ENCODE results near the gene USP21.
A peak's percentile ranks its signal among the peaks of the same experiment; 100 is the strongest.

Gene USP21

GRCh38 chr1:161137881-161138280, 21.4 kb upstream of the USP21 start:
- no peak for DNase-seq (ENCODE audit: low read depth in 2 of 2)

- no peak for DNase-seq (ENCODE audit: low read depth in 2 of 2)
Measured at GRCh38 chr1:161138431-161138830, 20.9 kb upstream of the USP21 start.

DNA sequence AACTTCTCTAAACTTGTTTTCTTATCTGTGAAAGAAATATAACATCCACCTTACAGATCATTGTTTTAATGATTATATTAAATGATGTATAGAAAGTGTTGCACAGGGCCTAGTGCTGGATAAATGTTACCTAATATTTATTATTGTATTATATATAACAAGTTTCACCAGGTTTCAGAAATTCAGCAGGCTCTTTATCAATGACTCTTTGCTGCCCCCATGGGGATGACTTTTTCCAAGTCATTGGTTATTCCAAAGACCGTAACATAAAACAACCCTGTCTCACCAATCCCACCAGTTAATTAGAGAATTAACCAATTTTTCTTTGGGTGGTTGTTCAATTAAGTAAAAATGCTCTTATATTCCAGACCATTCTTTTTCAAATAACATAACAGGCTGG, 19.5 kb upstream of the USP21 start:
- no peak for DNase-seq (ENCODE audit: low read depth in 2 of 2)

GRCh38 chr1:161140755-161141400, 18.4 kb upstream of the USP21 start:
- no peak for DNase-seq (ENCODE audit: low read depth in 2 of 2)

DNA sequence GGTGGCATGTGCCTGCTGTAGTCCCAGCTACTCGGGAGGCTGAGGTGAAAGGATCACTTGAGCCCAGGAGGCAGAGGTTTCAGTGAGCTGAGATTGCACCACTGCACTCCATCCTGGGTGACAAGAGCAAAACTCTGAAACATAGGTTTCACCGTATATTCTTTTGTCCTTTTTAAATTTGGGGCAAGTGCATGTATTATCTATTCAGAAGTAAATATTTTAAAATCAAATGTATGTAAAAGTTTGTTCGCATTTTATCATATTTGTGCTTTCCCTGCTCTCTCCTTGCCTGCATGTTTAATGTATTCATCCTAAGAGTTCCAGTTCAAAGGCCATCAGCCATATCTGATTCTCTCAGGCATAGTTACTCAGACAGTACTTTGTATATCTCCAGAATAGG, 13.5 kb upstream of the USP21 start:
- no peak for DNase-seq (ENCODE audit: low read depth in 2 of 2)

DNA sequence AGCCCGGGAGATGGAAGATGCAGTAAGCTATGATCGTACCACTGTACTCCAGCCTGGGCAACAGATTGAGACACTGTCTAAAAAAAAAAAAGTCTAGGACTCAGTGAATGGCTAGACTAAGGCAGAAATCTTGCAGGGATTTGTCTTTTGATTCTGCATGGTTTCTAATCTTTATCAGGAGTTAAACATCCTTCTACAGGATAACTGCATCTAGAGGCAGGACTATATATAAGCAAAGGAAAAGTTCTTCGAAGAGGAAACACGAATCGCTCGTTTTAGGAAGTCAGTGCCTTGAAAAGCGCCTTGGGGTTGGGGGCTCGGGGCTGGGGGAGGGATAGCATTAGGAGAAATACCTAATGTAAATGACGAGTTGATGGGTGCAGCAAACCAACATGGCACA, 6.1 kb upstream of the USP21 start:
- DNase-seq (ENCODE audit: low read depth in 2 of 2), result no peak

GRCh38 chr1:161153682-161154337, 5.5 kb upstream of the USP21 start, which contains the start of gene UFC1:
TSS of gene UFC1 (plus strand) at chr1:161153978. CDS start at chr1:161153998, 20 bp downstream.
- peak in 1 of 2 donors; percentile 58 for DNase-seq (ENCODE audit: low read depth in 2 of 2)

- no peak for DNase-seq (ENCODE audit: low read depth in 2 of 2)
Measured at GRCh38 chr1:161157867-161158266, 1.4 kb upstream of the USP21 start.

DNA sequence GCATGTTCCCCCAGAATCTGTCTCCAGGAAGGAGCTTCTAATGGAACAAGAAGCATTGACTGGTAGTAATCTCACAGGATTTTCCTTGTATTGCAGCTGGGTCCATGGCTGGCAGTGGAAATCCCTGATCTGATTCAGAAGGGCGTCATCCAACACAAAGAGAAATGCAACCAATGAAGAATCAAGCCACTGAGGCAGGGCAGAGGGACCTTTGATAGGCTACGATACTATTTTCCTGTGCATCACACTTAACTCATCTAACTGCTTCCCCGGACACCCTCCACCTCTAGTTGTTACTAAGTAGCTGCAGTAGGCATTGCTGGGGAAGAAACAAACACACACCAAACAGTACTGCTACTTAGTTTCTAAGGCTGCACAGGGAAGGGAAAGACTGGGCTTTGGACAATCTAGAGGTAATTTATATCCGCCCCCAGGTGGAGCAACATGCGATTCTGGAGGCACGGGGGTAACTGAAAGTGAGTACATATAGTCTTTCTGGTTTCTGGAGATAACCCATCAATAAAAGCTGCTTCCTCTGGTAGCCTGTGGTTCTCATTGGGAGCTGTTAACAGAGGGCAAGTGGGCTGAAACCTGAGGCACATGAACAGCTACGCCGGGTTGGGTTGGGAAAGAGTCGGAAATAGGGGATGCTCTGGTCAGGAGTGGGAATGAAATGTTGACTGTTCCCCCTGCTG, 837 bp upstream of the USP21 start:
- no peak for DNase-seq (ENCODE audit: low read depth in 2 of 2)

- no peak for DNase-seq (ENCODE audit: low read depth in 2 of 2)
Measured at GRCh38 chr1:161159913-161160243, 578 bp downstream of the USP21 start.

DNA sequence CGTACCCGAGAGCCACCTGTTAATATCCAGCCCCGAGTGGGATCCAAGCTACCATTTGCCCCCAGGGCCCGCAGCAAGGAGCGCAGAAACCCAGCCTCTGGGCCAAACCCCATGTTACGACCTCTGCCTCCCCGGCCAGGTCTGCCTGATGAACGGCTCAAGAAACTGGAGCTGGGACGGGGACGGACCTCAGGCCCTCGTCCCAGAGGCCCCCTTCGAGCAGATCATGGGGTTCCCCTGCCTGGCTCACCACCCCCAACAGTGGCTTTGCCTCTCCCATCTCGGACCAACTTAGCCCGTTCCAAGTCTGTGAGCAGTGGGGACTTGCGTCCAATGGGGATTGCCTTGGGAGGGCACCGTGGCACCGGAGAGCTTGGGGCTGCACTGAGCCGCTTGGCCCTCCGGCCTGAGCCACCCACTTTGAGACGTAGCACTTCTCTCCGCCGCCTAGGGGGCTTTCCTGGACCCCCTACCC, 1.4 kb downstream of the USP21 start:
- no peak for DNase-seq (ENCODE audit: low read depth in 2 of 2)

DNA sequence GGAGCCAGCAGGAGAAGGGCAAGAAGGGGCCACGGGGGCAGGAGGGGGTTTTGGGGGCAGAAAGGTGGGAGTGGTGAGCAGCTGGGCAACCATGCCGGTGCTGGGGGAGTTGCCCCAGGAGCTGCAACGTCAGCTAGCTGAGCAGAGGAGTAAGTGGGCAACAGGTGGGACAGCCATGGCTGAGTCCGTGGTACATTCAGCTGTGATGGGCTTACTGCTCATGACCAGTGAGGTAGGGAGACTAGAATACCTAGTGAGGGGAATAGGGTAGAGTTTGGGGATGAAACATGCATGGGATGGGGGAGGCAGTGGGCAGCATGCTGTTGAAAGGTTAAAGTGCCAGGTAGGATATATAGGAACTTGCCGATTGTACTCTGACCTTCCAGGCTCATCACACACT, 2.4 kb downstream of the USP21 start:
- DNase-seq (ENCODE audit: low read depth in 2 of 2), result no peak

DNA sequence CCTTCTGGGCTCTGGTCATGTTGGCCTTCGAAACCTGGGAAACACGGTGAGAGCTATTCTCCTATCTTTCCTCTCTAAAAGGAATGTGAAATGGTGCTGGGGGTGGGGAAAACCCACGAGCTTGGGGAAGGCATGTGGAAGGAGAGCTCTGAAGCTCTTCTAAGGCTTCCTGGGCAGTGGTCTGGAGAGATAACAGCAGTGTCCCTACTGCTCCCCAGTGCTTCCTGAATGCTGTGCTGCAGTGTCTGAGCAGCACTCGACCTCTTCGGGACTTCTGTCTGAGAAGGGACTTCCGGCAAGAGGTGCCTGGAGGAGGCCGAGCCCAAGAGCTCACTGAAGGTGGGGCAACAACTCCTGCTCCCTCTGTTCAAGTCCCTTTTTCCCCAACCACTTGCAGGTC, 2.8 kb downstream of the USP21 start:
- no peak for DNase-seq (ENCODE audit: low read depth in 2 of 2)

GRCh38 chr1:161162806-161163205, 3.5 kb downstream of the USP21 start:
- DNase-seq (ENCODE audit: low read depth in 2 of 2), result no peak

- no peak for DNase-seq (ENCODE audit: low read depth in 2 of 2)
Measured at GRCh38 chr1:161163793-161164192, 4.5 kb downstream of the USP21 start.

DNA sequence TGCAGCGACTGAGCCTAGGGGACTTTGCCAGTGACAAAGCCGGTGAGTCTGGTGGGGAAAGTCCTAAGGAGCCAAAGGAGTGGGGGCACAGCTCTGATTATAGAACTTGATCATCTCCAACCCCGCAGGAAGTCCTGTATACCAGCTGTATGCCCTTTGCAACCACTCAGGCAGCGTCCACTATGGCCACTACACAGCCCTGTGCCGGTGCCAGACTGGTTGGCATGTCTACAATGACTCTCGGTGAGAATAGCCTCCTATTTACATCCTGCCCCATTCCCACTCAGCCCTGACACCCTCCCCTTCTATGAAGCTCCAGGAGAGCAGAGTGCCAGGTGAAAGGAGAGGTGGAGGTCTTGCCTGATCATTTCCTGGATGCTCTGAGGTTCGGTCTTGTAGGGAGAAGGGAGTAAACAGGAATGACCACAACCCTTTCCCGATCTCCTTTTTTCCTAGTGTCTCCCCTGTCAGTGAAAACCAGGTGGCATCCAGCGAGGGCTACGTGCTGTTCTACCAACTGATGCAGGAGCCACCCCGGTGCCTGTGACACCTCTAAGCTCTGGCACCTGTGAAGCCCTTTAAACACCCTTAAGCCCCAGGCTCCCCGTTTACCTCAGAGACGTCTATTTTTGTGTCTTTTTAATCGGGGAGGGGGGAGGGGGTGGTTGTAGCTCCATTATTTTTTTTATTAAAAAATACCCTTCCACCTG, 5.8 kb downstream of the USP21 start:
- no peak for DNase-seq (ENCODE audit: low read depth in 2 of 2)

DNA sequence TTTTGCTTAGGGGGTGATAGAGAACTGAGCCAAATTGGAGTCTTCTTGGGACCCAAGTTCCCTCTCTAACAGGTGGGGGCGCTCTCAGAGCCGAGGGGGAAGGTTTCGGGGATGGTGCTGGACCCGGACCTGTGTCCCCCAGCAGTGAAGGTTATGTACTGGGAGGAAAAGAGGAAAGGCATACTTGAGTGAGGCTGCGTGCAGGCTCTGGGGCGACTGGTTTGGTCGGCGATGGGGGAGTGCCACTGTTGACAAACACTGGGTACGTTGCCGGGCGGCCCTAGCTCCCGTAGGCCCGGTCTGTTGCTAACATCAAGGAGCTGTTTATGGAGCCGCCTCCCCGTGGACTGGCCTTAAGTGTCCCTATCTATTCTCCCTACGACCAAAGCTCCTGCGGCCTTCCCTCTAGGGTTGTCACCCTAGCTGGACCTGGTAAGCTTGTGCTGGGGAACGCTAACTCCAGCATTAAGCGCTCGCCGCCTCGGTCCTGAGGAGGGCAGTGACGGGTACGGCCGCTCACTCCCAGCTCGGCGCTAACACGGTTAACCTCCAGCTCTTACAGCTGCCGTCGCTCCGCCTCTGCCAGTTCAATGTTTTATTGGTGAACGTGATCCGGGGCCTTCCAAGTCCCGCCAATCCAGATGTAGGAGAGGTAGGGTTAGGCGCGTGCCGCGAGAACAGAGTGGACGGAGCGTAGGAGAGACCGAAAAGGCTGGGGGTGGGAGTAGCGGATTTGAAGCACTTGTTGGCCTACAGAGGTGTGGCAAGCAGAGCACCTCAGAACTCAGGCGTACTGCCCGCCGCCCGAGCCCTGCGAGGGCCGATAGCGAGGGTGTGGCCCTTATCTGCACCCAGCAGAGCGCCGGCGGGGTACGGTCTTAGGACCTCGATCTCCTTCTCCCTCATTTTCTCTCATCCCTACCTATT, 6.7 kb downstream of the USP21 start, which contains the start of gene PPOX:
PPOX (plus strand) TSS at position 685 of the 927 bp plus-strand sequence. CDS start 422 bp downstream, outside the sequence.
- DNase-seq (ENCODE audit: low read depth in 2 of 2), result peak; percentile 80 to 81

DNA sequence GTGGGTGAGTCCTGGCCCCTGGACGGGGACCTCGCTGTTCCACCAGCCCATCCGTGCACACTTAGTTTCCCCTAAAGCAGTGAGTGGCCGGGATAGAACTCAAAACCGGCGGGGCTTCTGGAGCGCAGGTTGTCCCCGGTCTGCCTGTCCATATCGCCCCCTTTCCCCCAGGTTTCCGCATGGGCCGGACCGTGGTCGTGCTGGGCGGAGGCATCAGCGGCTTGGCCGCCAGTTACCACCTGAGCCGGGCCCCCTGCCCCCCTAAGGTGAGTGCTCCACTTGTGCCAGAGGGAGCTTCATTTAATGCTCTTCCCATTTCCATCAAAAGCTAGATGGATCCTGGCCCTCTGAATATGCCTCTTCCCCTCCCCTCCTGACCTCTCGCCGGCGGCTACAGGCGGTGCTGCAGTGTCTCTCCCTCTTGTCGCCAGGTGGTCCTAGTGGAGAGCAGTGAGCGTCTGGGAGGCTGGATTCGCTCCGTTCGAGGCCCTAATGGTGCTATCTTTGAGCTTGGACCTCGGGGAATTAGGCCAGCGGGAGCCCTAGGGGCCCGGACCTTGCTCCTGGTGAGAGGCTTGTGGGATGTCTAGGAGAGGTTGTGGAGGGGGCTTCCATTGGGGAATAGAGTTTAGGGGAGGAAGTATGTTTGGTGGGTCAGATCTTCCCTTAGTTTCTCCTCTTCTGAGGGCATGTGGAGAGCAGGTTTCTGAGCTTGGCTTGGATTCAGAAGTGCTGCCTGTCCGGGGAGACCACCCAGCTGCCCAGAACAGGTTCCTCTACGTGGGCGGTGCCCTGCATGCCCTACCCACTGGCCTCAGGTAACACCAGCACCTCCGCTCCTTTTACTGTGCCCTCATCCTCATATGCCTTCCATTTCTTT, 7.6 kb downstream of the USP21 start:
- no peak for DNase-seq (ENCODE audit: low read depth in 2 of 2)

DNA sequence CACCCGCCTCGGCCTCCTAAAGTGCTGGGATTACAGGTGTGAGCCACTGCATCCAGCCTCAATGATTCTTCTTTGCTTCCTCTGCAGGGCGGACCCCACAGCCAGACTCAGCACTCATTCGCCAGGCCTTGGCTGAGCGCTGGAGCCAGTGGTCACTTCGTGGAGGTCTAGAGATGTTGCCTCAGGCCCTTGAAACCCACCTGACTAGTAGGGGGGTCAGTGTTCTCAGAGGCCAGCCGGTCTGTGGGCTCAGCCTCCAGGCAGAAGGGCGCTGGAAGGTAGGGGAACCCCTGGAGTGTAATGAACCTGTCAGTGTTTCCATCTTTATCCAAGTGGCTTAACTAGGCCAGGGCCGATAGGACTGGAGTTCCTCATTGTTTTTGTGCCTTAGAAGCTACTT, 9.6 kb downstream of the USP21 start:
- no peak for DNase-seq (ENCODE audit: low read depth in 2 of 2)

DNA sequence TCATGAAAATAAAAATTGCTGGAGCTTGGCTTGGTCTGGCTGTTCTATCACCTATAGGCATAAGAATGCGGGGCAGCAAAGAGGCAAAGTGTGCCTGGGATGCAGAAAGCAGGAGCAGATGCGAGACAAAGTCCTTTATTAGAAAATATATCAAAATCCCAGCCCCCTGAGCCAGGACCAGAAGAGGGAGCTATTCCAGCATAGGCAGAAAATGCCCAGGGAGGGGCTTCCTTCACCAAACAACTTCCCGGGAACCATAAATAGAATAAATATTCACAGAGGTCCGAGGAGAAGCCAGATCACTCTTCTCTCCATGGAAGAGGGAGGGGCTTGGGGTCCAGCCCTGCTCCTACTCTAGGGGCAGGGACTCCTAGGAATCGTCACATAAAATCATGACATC, 11.9 kb downstream of the USP21 start:
- no peak for DNase-seq (ENCODE audit: low read depth in 2 of 2)

All from stimulated activated CD8-positive, alpha-beta memory T cell treated with anti-CD3 and anti-CD28 coated beads, Interleukin-7, amount 100 ng/mL, for 1 hour (primary cell).